ENCODE results near the gene RASL11A.

Gene RASL11A

GRCh38 chr13:27257233-27257568 lies 13.4 kb upstream of the RASL11A start:
- no peak overlapping the region for H3K4me3 ChIP-seq (ENCODE audit: low read depth, low read length)
- POLR2A ChIA-PET: interaction anchor here (0.6 to 1.4 kb wide), 2 partner anchors 13 to 272 kb away, joined by 3 to 7 read pairs; partner anchors contain the start of gene RASL11A
- no peak for TF ChIP-seq CTCF (IDR thresholded peaks at IDR 0.05; ENCODE audit: insufficient read depth, low read length, missing control alignments)

GRCh38 chr13:27257648-27258253 lies 12.9 kb upstream of the RASL11A start:
- POLR2A ChIA-PET: interaction anchor here (0.6 to 1.4 kb wide), 2 partner anchors 13 to 273 kb away, joined by 3 to 7 read pairs; partner anchors contain the start of gene RASL11A
- H3K4me3 ChIP-seq (ENCODE audit: low read depth, low read length): no peak overlapping the region
- CTCF ChIA-PET: interaction anchor here (1.5 to 2.6 kb wide), 4 partner anchors 10 to 272 kb away, joined by 5 to 9 read pairs (median 8); partner anchors contain the start of gene RASL11A
- no peak for DNase-seq (ENCODE audit: low read depth, low spot score)
- no peak for TF ChIP-seq CTCF (IDR thresholded peaks at IDR 0.05; ENCODE audit: insufficient read depth, low read length, missing control alignments)

More at GRCh38 chr13:27257233-27257568, 13.4 kb upstream of the RASL11A start:
- no peak for DNase-seq (ENCODE audit: low read depth, low spot score)
- CTCF ChIA-PET: interaction anchor here (1.5 to 2.1 kb wide), 3 partner anchors 10 to 272 kb away, joined by 5 to 9 read pairs (median 9); partner anchors contain the start of gene RASL11A

GRCh38 chr13:27258637-27259386 lies 11.8 kb upstream of the RASL11A start:
- no peak for DNase-seq (ENCODE audit: low read depth, low spot score)
- no peak overlapping the region for H3K4me3 ChIP-seq (ENCODE audit: low read depth, low read length)
- ChIA-PET POLR2A (no interaction called here), CTCF (interaction anchor here (2.6 kb wide), 1 partner anchor 12 kb away, joined by 7 read pairs; the partner anchor contains the start of gene RASL11A)
- TF ChIP-seq CTCF (IDR thresholded peaks at IDR 0.05; ENCODE audit: insufficient read depth, low read length, missing control alignments): no peak

GRCh38 chr13:27259831-27260230 lies 10.8 kb upstream of the RASL11A start:
- ChIA-PET CTCF (interaction anchor here (0.7 to 2.6 kb wide), 2 partner anchors 11 to 274 kb away, joined by 3 to 7 read pairs; partner anchors contain the start of gene RASL11A), POLR2A (interaction anchor here (0.7 kb wide), 1 partner anchor 89 kb away, joined by 3 read pairs; no protein-coding TSS in a partner anchor)
- DNase-seq (ENCODE audit: low read depth, low spot score): no peak
- H3K4me3 ChIP-seq (ENCODE audit: low read depth, low read length): no peak overlapping the region
- no peak for TF ChIP-seq CTCF (IDR thresholded peaks at IDR 0.05; ENCODE audit: insufficient read depth, low read length, missing control alignments)

- ChIA-PET POLR2A (no interaction called here), CTCF (no interaction called here)
- no peak for TF ChIP-seq CTCF (IDR thresholded peaks at IDR 0.05; ENCODE audit: insufficient read depth, low read length, missing control alignments)
- no peak for DNase-seq (ENCODE audit: low read depth, low spot score)
- H3K4me3 ChIP-seq (ENCODE audit: low read depth, low read length): no peak overlapping the region
Measured at GRCh38 chr13:27261396-27261795, 9.2 kb upstream of the RASL11A start.

- no peak for TF ChIP-seq CTCF (IDR thresholded peaks at IDR 0.05; ENCODE audit: insufficient read depth, low read length, missing control alignments)
- H3K4me3 ChIP-seq (ENCODE audit: low read depth, low read length): no peak overlapping the region
- CTCF ChIA-PET: interaction anchor here (0.6 to 3.8 kb wide), 4 partner anchors 9 to 278 kb away, joined by 3 to 16 read pairs (median 6); no protein-coding TSS in a partner anchor
- POLR2A ChIA-PET: no interaction called here
- DNase-seq (ENCODE audit: low read depth, low spot score): no peak
Measured at GRCh38 chr13:27263438-27263837, 7.2 kb upstream of the RASL11A start.
